ENCODE results near the gene TMTC2.

Gene TMTC2

DNA sequence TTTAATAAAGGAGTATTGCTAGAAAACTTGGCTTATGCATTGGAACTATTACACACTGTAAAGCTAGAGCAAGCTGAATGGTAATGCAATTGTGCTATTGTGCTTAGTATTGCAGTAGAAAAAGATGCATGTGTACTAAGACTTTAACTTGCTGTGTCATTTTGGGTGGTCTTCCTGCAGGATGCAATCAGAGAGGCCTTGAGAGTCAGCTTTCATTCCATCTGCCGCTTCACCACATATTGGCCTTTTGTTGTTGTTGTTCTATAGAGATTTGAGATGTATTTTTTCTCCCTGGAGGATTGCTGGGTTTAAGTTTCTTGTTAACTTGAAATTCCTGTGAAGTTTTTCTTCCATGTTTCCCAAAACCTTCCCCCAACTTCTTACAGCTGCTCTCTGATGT is 449.7 kb downstream of the TMTC2 start:
- DNase-seq: no peak
- Histone ChIP-seq H3K36me3 (no peaks in the 10 kb centered on the region), H3K27ac (no peak overlapping the region), H3K4me3 (ENCODE audit: low read depth, low read length) (no peak overlapping the region), H3K27me3 (ENCODE audit: insufficient read depth, low read depth, severe bottlenecking) (no peaks in the 10 kb centered on the region), H3K9me3 (ENCODE audit: severe bottlenecking) (no peaks in the 10 kb centered on the region)
- TF ChIP-seq, protein P1, sequence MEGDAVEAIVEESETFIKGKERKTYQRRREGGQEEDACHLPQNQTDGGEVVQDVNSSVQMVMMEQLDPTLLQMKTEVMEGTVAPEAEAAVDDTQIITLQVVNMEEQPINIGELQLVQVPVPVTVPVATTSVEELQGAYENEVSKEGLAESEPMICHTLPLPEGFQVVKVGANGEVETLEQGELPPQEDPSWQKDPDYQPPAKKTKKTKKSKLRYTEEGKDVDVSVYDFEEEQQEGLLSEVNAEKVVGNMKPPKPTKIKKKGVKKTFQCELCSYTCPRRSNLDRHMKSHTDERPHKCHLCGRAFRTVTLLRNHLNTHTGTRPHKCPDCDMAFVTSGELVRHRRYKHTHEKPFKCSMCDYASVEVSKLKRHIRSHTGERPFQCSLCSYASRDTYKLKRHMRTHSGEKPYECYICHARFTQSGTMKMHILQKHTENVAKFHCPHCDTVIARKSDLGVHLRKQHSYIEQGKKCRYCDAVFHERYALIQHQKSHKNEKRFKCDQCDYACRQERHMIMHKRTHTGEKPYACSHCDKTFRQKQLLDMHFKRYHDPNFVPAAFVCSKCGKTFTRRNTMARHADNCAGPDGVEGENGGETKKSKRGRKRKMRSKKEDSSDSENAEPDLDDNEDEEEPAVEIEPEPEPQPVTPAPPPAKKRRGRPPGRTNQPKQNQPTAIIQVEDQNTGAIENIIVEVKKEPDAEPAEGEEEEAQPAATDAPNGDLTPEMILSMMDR (IDR thresholded peaks at IDR 0.05; ENCODE audit: low read depth, low read length): no peak

GRCh38 chr12:83140135-83140534 is 453.4 kb downstream of the TMTC2 start:
- no peak overlapping the region for H3K27ac ChIP-seq
- H3K9me3 ChIP-seq (ENCODE audit: severe bottlenecking): no peaks in the 10 kb centered on the region
- TF ChIP-seq, protein P1 (IDR thresholded peaks at IDR 0.05; ENCODE audit: low read depth, low read length): no peak
- no peak overlapping the region for H3K4me3 ChIP-seq (ENCODE audit: low read depth, low read length)
- no peak for DNase-seq
- no peaks in the 10 kb centered on the region for H3K36me3 ChIP-seq
- H3K27me3 ChIP-seq (ENCODE audit: insufficient read depth, low read depth, severe bottlenecking): no peaks in the 10 kb centered on the region

DNA sequence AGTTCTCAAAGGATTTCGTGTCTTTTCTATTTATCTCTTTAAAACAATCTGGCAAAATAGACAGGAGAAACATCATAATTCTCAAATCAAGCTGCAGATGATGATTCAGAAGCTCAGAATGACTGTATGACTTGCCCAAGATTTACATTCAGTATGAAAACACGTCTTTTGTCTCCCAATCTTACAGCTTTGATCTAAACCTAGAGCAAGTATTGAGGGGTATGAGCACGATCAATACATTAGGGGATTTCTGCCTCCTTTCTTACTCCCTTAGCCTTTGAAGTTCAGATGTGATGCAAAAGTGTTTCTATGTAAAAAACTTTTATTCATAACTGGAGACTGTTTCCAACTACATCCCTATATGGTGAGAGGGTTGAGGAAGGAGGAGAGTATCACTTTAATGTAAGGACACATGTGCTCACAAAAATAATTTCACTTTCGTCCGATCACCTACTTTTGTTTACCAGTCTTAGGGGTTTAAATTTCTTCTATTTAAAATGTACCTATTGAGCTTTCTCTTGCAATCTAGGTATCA is 454.8 kb downstream of the TMTC2 start:
- Histone ChIP-seq H3K27ac (no peak overlapping the region), H3K9me3 (ENCODE audit: severe bottlenecking) (no peaks in the 10 kb centered on the region), H3K4me3 (ENCODE audit: low read depth, low read length) (no peak overlapping the region), H3K27me3 (ENCODE audit: insufficient read depth, low read depth, severe bottlenecking) (no peaks in the 10 kb centered on the region), H3K36me3 (no peaks in the 10 kb centered on the region)
- DNase-seq: no peak
- TF ChIP-seq, protein P1 (IDR thresholded peaks at IDR 0.05; ENCODE audit: low read depth, low read length): no peak

DNA sequence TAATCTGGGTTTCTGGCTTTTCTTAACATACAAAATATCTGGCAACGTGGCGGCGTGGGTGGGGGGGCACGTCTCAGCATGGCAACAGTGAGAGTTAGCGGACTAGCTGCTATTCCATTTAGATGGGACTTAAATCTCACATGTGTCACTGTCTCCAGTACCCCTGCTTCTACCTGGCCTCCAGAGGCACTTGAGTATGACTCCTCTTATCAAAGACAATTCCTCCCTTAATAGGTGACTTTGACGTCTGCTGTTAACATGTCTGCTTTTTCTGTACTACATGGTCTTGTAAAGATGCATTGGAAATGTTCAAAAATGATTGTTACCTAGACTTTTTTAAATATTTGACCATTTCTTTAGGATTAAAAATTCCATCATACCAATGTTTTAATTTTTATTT is 456.2 kb downstream of the TMTC2 start:
- Histone ChIP-seq H3K27me3 (ENCODE audit: insufficient read depth, low read depth, severe bottlenecking) (no peaks in the 10 kb centered on the region), H3K4me3 (ENCODE audit: low read depth, low read length) (no peak overlapping the region), H3K36me3 (no peaks in the 10 kb centered on the region), H3K9me3 (ENCODE audit: severe bottlenecking) (no peaks in the 10 kb centered on the region), H3K27ac (no peak overlapping the region)
- DNase-seq: no peak
- TF ChIP-seq, protein P1 (IDR thresholded peaks at IDR 0.05; ENCODE audit: low read depth, low read length): no peak

GRCh38 chr12:83143950-83144349 is 457.2 kb downstream of the TMTC2 start:
- Histone ChIP-seq H3K4me3 (ENCODE audit: low read depth, low read length) (no peak overlapping the region), H3K27ac (no peak overlapping the region), H3K9me3 (ENCODE audit: severe bottlenecking) (no peaks in the 10 kb centered on the region), H3K27me3 (ENCODE audit: insufficient read depth, low read depth, severe bottlenecking) (no peaks in the 10 kb centered on the region), H3K36me3 (no peaks in the 10 kb centered on the region)
- TF ChIP-seq, protein P1 (IDR thresholded peaks at IDR 0.05; ENCODE audit: low read depth, low read length): no peak
- DNase-seq: no peak

DNA sequence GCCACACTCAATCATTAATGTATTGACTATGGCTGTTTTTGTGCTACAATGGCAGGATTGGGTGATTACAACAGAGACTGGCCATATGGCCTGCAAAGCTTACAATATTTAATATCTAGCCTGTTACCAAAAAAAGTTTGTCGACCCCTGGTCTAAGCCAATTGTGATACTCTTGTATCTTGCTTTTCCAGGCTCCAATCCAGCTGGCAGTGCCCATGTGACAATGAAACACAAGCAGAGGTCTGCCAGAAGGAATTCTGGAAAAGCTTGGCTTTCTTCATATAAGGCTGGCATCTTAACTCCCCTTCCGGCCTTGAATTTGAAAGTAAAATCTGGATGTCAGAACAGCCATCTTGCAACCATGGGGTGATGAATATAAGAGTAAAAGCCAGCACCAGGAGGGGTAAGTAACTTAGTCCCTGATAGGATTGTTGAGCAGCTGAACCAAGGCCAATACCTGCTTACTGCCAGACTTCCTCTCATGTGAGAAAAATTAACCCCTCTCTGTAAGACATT is 458.7 kb downstream of the TMTC2 start:
- Histone ChIP-seq H3K27me3 (ENCODE audit: insufficient read depth, low read depth, severe bottlenecking) (no peaks in the 10 kb centered on the region), H3K4me3 (ENCODE audit: low read depth, low read length) (no peak overlapping the region), H3K27ac (no peak overlapping the region), H3K36me3 (no peaks in the 10 kb centered on the region), H3K9me3 (ENCODE audit: severe bottlenecking) (no peaks in the 10 kb centered on the region)
- DNase-seq: no peak
- TF ChIP-seq, protein P1 (IDR thresholded peaks at IDR 0.05; ENCODE audit: low read depth, low read length): no peak

Measured in WERI-Rb-1 (cell line).